Measurements from ENCODE around the gene CRYGC. TPM values are rescaled to one million over a fixed set of nuclear protein-coding genes. Genes with fewer than 3 reads are reported as not detected.
"Not testable (repeated sequence)": the region's sequence is repeated elsewhere in the genome, so short reads cannot be mapped to it uniquely, and the experiment has no call there.

The CRYGC gene
- total RNA-seq, 3 donors from 2014 or later, result not detected

- ATAC-seq, result no peak
- Mint-ChIP-seq H3K27me3 (ENCODE audit: low read depth) (peaks cover 3% of the 10 kb centered on the region), H3K36me3 (ENCODE audit: insufficient read depth) (no peaks in the 10 kb centered on the region), H3K9me3 (peaks cover 14% of the 10 kb centered on the region), H3K4me1 (ENCODE audit: low read depth) (no peaks in the 10 kb centered on the region), H3K4me3 (no peak overlapping the region)
- no peak for DNase-seq
Observed at GRCh38 chr2:208147759-208148158, 18.1 kb upstream of the CRYGC start.

- ATAC-seq, result no peak
- H3K36me3 Mint-ChIP-seq (ENCODE audit: insufficient read depth), result no peaks in the 10 kb centered on the region
- DNase-seq, result no peak
- H3K27me3 Mint-ChIP-seq (ENCODE audit: low read depth), result peaks cover 3% of the 10 kb centered on the region
- peaks cover 13% of the 10 kb centered on the region for H3K9me3 Mint-ChIP-seq
- no peak overlapping the region for H3K4me3 Mint-ChIP-seq
- no peaks in the 10 kb centered on the region for H3K4me1 Mint-ChIP-seq (ENCODE audit: low read depth)
Observed at GRCh38 chr2:208147008-208147407, 17.4 kb upstream of the CRYGC start.

- Mint-ChIP-seq H3K9me3 (peaks cover 5% of the 10 kb centered on the region), H3K36me3 (ENCODE audit: insufficient read depth) (no peaks in the 10 kb centered on the region), H3K27me3 (ENCODE audit: low read depth) (peaks cover 3% of the 10 kb centered on the region), H3K4me3 (no peak within 1 kb of the TSS), H3K4me1 (ENCODE audit: low read depth) (no peaks in the 10 kb centered on the region)
- DNase-seq (no peak), ATAC-seq (no peak)
Observed at GRCh38 chr2:208146006-208146405, 16.4 kb upstream of the CRYGC start, which contains the start of gene CRYGB. TSS of gene CRYGB (minus strand) at chr2:208146158. CDS start at chr2:208146120, 38 bp downstream.

DNA sequence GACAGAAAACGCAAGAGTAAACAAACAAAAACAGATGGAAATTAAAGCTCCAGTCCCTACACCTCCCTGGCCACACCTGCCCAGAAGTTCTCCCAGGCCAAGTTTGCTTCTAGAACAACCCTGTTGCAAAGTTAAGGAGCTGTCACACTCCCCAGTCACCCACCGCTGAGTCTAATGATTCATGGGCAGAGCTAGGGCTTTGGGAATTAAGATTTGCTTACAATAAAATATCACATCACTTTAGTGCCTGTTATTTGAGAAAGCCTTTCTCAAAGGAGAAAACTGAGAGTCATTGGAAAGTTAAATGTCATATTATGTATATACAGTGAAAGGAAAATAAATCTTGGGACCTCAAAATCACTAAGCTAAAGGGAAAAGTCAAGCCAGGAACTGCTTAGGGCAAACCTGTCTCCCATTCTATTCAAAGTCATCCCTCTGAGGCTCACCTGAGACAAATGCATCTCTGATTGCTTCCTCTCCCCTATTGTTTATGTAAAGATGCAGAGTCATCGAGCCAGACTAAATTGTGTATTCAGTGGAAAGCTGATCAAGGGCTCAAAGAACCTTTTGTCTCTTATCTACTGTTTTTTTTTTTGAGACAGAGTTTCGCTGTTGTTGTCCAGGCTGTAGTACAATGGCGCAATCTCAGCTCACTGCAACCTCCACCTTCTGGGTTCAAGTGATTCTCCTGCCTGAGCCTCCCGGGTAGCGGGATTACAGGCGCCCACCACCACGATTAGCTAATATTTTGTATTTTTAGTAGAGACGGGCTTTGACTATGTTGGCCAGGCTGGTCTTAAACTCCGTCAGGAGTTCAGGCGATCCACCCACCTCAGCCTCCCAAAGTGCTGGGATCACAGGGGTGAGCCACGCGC is 13.5 kb upstream of the CRYGC start:
- no peak overlapping the region for H3K4me3 Mint-ChIP-seq
- H3K4me1 Mint-ChIP-seq (ENCODE audit: low read depth), result no peaks in the 10 kb centered on the region
- no peaks in the 10 kb centered on the region for H3K9me3 Mint-ChIP-seq
- H3K27me3 Mint-ChIP-seq (ENCODE audit: low read depth), result peaks cover 3% of the 10 kb centered on the region
- no peaks in the 10 kb centered on the region for H3K36me3 Mint-ChIP-seq (ENCODE audit: insufficient read depth)
- DNase-seq (no peak), ATAC-seq (no peak)

- Mint-ChIP-seq H3K4me3 (no peak overlapping the region), H3K27me3 (ENCODE audit: low read depth) (peaks cover 3% of the 10 kb centered on the region), H3K4me1 (ENCODE audit: low read depth) (no peaks in the 10 kb centered on the region), H3K9me3 (no peaks in the 10 kb centered on the region), H3K36me3 (ENCODE audit: insufficient read depth) (no peaks in the 10 kb centered on the region)
- ATAC-seq (no peak), DNase-seq (no peak)
Observed at GRCh38 chr2:208142240-208142924, 12.8 kb upstream of the CRYGC start.

- Mint-ChIP-seq H3K9me3 (no peaks in the 10 kb centered on the region), H3K4me3 (no peak overlapping the region), H3K27me3 (ENCODE audit: low read depth) (no peaks in the 10 kb centered on the region), H3K36me3 (ENCODE audit: insufficient read depth) (no peaks in the 10 kb centered on the region), H3K4me1 (ENCODE audit: low read depth) (peaks cover 7% of the 10 kb centered on the region)
- ATAC-seq (no peak), DNase-seq (no peak)
Observed at GRCh38 chr2:208139447-208139846, 9.8 kb upstream of the CRYGC start.

DNA sequence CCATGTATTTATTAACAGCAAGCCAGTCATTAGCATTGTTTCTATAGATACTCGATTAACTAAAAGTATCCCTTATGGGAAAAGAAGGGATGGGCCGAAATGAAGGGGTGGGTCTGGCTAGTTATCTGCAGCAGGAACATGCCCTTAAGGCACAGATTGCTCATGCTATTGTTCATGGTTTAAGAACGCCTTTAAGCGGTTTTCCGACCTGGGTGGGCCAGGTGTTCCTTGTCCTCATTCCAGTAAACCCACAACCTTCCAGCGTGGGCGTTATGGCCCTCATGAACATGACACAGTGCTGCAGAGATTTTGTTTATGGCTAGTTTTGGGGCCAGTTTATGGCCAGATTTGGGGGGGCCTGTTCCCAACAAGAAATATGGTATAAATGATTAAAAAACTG is 8.7 kb upstream of the CRYGC start:
- H3K4me3 Mint-ChIP-seq; DNase-seq; H3K36me3 Mint-ChIP-seq (ENCODE audit: insufficient read depth); ATAC-seq; H3K27me3 Mint-ChIP-seq (ENCODE audit: low read depth); H3K9me3 Mint-ChIP-seq; H3K4me1 Mint-ChIP-seq (ENCODE audit: low read depth): not testable (repeated sequence)

DNA sequence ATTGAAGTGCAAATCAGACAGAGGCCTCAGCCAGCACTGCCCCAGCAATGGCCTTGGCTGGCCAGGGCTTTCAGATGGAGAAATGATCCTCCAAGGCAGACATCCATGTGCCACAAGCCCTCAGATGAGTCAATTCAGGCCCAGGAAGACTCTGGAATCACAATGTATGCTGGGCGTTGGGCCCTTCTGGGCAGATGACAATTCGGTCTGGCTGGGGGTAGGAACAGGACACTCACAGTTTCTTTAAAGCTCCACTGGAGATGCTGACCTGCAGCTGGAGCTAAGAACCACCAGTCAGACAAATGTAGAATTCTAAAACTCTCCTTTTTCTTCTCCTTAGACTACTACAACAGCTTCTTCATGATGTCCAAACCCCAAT is 7.1 kb upstream of the CRYGC start:
- ATAC-seq (no peak), DNase-seq (no peak)
- no peaks in the 10 kb centered on the region for H3K9me3 Mint-ChIP-seq
- peaks cover 7% of the 10 kb centered on the region for H3K4me1 Mint-ChIP-seq (ENCODE audit: low read depth)
- no peaks in the 10 kb centered on the region for H3K36me3 Mint-ChIP-seq (ENCODE audit: insufficient read depth)
- no peak overlapping the region for H3K4me3 Mint-ChIP-seq
- no peaks in the 10 kb centered on the region for H3K27me3 Mint-ChIP-seq (ENCODE audit: low read depth)

- H3K27me3 Mint-ChIP-seq (ENCODE audit: low read depth), result no peaks in the 10 kb centered on the region
- peaks cover 7% of the 10 kb centered on the region for H3K4me1 Mint-ChIP-seq (ENCODE audit: low read depth)
- DNase-seq, result no peak
- no peak for ATAC-seq
- no peaks in the 10 kb centered on the region for H3K36me3 Mint-ChIP-seq (ENCODE audit: insufficient read depth)
- no peaks in the 10 kb centered on the region for H3K9me3 Mint-ChIP-seq
- no peak overlapping the region for H3K4me3 Mint-ChIP-seq
Observed at GRCh38 chr2:208135794-208136715, 6.4 kb upstream of the CRYGC start.

DNA sequence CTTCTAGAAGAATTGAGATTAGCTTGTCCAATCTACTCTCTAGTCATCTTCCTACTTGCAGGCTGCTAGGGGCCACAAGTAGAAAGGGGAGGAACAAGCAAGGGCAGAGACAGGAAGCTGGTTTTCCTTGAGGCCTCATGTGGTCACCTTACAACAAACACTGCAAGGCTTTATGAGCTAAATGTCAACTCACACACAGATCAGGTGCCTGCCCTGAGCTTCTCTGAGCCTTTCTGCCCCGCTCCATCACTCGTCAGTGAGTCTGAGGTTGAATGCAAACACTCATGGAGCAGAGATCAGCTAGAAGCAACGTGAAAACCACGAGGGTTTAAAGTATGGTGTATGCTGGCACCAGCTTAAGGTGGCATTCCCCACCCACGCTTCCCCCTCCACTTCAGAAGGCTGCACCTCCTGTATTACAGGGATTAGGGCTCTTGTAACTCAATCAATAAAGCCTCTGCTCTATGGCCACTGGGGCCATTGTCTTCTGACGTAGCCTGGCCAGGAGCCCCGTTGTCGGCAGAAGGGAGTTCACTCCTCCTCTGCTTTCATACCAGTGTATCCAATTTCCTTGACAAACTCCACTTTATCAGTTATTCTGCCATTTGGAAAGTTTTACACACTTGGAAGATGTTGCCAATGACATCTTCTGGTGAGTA is 5.4 kb upstream of the CRYGC start:
- Mint-ChIP-seq H3K4me1 (ENCODE audit: low read depth) (peaks cover 7% of the 10 kb centered on the region), H3K27me3 (ENCODE audit: low read depth) (no peaks in the 10 kb centered on the region), H3K4me3 (no peak overlapping the region), H3K36me3 (ENCODE audit: insufficient read depth) (no peaks in the 10 kb centered on the region), H3K9me3 (no peaks in the 10 kb centered on the region)
- no peak for DNase-seq
- ATAC-seq, result no peak

GRCh38 chr2:208130712-208131110 is 1.1 kb upstream of the CRYGC start:
- DNase-seq (no peak), ATAC-seq (no peak)
- H3K9me3 Mint-ChIP-seq, result peaks cover 3% of the 10 kb centered on the region
- no peaks in the 10 kb centered on the region for H3K36me3 Mint-ChIP-seq (ENCODE audit: insufficient read depth)
- H3K4me3 Mint-ChIP-seq, result no peak overlapping the region
- peaks cover 7% of the 10 kb centered on the region for H3K4me1 Mint-ChIP-seq (ENCODE audit: low read depth)
- peaks cover 4% of the 10 kb centered on the region for H3K27me3 Mint-ChIP-seq (ENCODE audit: low read depth)

- H3K4me3 Mint-ChIP-seq, result no peak overlapping the region
- peaks cover 7% of the 10 kb centered on the region for H3K4me1 Mint-ChIP-seq (ENCODE audit: low read depth)
- DNase-seq, result no peak
- peaks cover 3% of the 10 kb centered on the region for H3K9me3 Mint-ChIP-seq
- H3K27me3 Mint-ChIP-seq (ENCODE audit: low read depth), result peaks cover 24% of the 10 kb centered on the region
- no peak for ATAC-seq
- H3K36me3 Mint-ChIP-seq (ENCODE audit: insufficient read depth), result no peaks in the 10 kb centered on the region
Observed at GRCh38 chr2:208128136-208128535, 1.5 kb downstream of the CRYGC start.

GRCh38 chr2:208127090-208127489 is 2.5 kb downstream of the CRYGC start:
- no peak for DNase-seq
- no peak overlapping the region for H3K4me3 Mint-ChIP-seq
- H3K4me1 Mint-ChIP-seq (ENCODE audit: low read depth), result peaks cover 7% of the 10 kb centered on the region
- H3K36me3 Mint-ChIP-seq (ENCODE audit: insufficient read depth), result no peaks in the 10 kb centered on the region
- H3K9me3 Mint-ChIP-seq, result peaks cover 3% of the 10 kb centered on the region
- ATAC-seq, result no peak
- H3K27me3 Mint-ChIP-seq (ENCODE audit: low read depth), result peaks cover 24% of the 10 kb centered on the region

DNA sequence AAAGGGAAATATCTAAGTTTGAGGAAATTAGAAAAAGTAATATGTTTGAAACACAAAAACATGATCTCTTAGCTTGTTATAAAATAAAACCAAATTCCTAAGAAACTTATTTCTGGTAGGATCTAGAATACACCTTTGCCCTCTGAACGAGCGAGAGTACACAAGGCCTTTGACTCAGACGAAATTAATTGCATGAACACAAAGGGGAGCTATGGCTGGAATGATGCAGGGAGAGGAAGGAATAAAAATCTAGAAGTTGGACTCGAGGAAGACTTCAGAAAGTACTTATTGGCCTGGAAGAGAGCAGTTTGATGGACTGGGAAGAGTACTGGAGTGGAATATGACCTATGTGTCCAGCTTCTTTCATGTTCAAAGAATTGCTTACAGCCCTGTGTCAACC is 4.4 kb downstream of the CRYGC start:
- DNase-seq (no peak), ATAC-seq (no peak)
- Mint-ChIP-seq H3K4me1 (ENCODE audit: low read depth) (peaks cover 7% of the 10 kb centered on the region), H3K27me3 (ENCODE audit: low read depth) (peaks cover 30% of the 10 kb centered on the region), H3K4me3 (no peak overlapping the region), H3K36me3 (ENCODE audit: insufficient read depth) (no peaks in the 10 kb centered on the region), H3K9me3 (peaks cover 3% of the 10 kb centered on the region)
